ENCODE data around the gene LSG1. TPM values are rescaled to one million over a fixed set of nuclear protein-coding genes. Genes with fewer than 3 reads are reported as not detected.

The LSG1 gene
- total and polyA plus RNA-seq, 9 of the 15 experiments (the other 6 are each of a cell fraction or from before 2014, with no cell fraction given) = 14.9 to 73.7 (median 46.7) TPM

DNA sequence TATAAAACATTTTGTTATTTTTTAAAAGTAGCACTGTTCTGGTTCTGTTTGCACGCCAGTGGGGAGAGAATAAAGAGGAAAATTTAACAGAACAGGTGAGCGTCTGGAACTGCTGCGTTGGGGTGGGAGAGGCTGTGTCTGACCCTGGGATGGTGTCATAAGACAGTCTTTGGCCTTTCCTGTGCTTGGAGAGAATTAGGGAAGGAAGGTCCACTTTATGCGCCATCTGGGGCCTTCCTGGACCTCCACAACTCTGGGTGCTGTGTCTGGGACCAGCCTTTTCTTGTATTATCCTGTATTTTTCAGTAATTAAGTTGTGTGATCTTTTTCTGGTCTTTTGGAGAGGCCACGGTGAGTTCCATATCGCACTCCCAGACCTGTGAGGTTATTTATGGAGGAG is 17.0 kb upstream of the LSG1 start (continued):
- TF ChIP-seq ZMIZ1 (IDR thresholded peaks at IDR 0.05; ENCODE audit: low read depth in 2 of 2, low read length in 2 of 2) (no peak), SREBF1 (IDR thresholded peaks at IDR 0.05; ENCODE audit: borderline replicate concordance, low read depth, low read length) (no peak), ETS2 (tag; IDR thresholded peaks at IDR 0.05; ENCODE audit: borderline replicate concordance, poor library complexity, severe bottlenecking) (no peak), EP400 (IDR thresholded peaks at IDR 0.05) (no peak), RBM14 (IDR thresholded peaks at IDR 0.05; ENCODE audit: borderline replicate concordance, insufficient read depth, low read depth, low read length) (no peak), RBFOX2 (IDR thresholded peaks at IDR 0.05; ENCODE audit: low read depth, low read length) (no peak)
- TF ChIP-seq, protein P1, sequence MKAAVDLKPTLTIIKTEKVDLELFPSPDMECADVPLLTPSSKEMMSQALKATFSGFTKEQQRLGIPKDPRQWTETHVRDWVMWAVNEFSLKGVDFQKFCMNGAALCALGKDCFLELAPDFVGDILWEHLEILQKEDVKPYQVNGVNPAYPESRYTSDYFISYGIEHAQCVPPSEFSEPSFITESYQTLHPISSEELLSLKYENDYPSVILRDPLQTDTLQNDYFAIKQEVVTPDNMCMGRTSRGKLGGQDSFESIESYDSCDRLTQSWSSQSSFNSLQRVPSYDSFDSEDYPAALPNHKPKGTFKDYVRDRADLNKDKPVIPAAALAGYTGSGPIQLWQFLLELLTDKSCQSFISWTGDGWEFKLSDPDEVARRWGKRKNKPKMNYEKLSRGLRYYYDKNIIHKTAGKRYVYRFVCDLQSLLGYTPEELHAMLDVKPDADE (conservative IDR thresholded peaks at IDR 0.05; ENCODE audit: control insufficient read depth, low read depth, low read length) = no peak

All from K562 (cell line).